RWPE1 (cell line): ENCODE results near the gene DRC3.
"Not testable (repeated sequence)": the region's sequence is repeated elsewhere in the genome, so short reads cannot be mapped to it uniquely, and the experiment has no call there.

Source experiments
- CTCF ChIA-PET: fragments of 350-600 bp; sonication (Branson Sonifier 250); formaldehyde crosslinking; extraction: SDS; loops from one replicate; lab custom pipeline; 2021; lab: Yijun Ruan, JAX
- POLR2A ChIA-PET: fragments of 400-600 bp; formaldehyde crosslinking; extraction: SDS; loops from one replicate; lab custom pipeline; 2020; ENCODE audit warnings: antibody characterized with exemption; ENCODE audit not compliant: low non-redundant PET; lab: Yijun Ruan, JAX
- DNase-seq: peaks from one replicate; pipeline ENCODE4 v3.0.0; 2012; ENCODE audit warnings: low spot score
- H3K27ac ChIP-seq: fragments of 450-650 bp; 2 replicates; pipeline ENCODE4 v1.5.1; 2017
- TF ChIP-seq, protein P1 (sequence below): fragments of 450-650 bp; conservative IDR thresholded peaks from 2 replicates; pipeline ENCODE4 v1.5.1; 2017; ENCODE audit warnings: low read depth, mild to moderate bottlenecking

Gene DRC3

DNA sequence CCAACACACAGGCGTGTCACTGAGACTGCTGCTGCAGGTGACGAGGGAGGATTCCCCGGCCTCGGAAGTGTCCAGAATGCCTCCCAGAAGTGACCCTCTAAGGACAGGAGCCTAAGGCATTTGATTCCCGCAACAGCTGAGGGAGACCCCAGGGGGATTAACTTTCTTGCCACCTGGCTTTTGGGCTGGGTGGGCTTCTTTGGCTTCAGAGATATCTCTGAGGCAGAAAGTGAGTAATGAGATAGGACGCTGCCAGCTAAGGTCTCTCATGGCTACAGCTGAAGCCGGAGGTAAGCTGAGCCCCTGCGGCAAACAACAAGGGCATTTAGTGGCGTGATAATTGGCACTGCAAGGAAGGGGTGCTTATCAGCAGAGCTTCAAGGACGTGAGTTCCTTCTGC lies 17.0 kb downstream of the DRC3 start:
- CTCF ChIA-PET, result no interaction called here

DNA sequence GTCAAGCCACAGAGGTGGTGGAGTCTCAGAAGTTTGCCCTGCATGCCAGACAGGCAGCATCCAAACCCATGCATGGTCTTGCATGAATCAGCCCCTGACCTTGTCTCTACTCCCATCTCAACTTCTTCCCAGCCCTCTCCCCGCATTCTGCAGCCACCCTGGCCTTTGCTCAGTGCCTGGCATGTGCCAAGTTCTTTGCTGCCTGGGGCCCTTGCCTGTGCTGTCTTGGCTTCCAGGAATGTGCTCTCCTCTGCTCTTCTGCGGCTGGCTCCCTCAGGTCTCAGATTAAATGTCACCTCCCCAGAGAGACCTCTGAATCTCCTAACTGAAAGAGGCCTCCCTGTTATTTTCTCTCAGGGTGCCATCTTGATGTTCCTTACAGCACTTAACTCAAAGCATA lies 17.6 kb downstream of the DRC3 start:
- ChIA-PET POLR2A (no interaction called here), CTCF (interaction anchor here (0.7 kb wide), 1 partner anchor 253 kb away, joined by 3 read pairs; no protein-coding TSS in a partner anchor)
- H3K27ac ChIP-seq, result peak overlapping the region; percentile 90
- TF ChIP-seq, protein P1, sequence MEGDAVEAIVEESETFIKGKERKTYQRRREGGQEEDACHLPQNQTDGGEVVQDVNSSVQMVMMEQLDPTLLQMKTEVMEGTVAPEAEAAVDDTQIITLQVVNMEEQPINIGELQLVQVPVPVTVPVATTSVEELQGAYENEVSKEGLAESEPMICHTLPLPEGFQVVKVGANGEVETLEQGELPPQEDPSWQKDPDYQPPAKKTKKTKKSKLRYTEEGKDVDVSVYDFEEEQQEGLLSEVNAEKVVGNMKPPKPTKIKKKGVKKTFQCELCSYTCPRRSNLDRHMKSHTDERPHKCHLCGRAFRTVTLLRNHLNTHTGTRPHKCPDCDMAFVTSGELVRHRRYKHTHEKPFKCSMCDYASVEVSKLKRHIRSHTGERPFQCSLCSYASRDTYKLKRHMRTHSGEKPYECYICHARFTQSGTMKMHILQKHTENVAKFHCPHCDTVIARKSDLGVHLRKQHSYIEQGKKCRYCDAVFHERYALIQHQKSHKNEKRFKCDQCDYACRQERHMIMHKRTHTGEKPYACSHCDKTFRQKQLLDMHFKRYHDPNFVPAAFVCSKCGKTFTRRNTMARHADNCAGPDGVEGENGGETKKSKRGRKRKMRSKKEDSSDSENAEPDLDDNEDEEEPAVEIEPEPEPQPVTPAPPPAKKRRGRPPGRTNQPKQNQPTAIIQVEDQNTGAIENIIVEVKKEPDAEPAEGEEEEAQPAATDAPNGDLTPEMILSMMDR, result no peak
- no peak for DNase-seq

More for the DNA sequence above, 17.0 kb downstream of the DRC3 start:
- no peak for DNase-seq
- H3K27ac ChIP-seq, result peak overlapping the region; percentile 90
- TF ChIP-seq, protein P1, result no peak
- POLR2A ChIA-PET, result no interaction called here

DNA sequence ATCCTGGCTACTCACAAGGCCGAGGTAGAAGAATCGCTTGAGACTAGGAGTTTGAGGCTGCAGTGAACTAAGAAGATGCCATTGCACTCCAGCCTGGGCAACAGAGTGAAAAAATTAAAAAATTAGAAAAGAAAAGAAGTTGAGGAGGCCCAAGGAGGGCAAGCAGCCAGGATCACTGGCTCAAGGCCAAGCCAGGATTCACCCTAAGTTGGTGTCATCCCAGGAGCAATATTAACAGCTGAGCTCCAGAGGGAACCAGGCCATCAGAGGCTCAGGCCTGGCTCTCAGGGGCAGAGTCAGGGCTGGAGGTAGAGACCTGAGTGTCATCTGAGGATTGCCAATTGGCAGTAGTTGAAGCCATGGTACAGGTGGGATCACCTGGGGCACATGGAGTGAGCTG lies 20.7 kb downstream of the DRC3 start:
- TF ChIP-seq, protein P1, result no peak
- H3K27ac ChIP-seq, result peak overlapping the region; percentile 90
- ChIA-PET POLR2A (no interaction called here), CTCF (interaction anchor here (0.6 kb wide), 1 partner anchor 104 kb away, joined by 3 read pairs; no protein-coding TSS in a partner anchor)
- DNase-seq, result no peak

GRCh38 chr17:17993852-17994251 lies 21.2 kb downstream of the DRC3 start:
- H3K27ac ChIP-seq, result peak overlapping the region; percentile 90
- POLR2A ChIA-PET, result no interaction called here
- DNase-seq, result no peak
- CTCF ChIA-PET, result interaction anchor here (1.1 kb wide), 1 partner anchor 8 kb away, joined by 6 read pairs; no protein-coding TSS in a partner anchor
- TF ChIP-seq, protein P1, result no peak

DNA sequence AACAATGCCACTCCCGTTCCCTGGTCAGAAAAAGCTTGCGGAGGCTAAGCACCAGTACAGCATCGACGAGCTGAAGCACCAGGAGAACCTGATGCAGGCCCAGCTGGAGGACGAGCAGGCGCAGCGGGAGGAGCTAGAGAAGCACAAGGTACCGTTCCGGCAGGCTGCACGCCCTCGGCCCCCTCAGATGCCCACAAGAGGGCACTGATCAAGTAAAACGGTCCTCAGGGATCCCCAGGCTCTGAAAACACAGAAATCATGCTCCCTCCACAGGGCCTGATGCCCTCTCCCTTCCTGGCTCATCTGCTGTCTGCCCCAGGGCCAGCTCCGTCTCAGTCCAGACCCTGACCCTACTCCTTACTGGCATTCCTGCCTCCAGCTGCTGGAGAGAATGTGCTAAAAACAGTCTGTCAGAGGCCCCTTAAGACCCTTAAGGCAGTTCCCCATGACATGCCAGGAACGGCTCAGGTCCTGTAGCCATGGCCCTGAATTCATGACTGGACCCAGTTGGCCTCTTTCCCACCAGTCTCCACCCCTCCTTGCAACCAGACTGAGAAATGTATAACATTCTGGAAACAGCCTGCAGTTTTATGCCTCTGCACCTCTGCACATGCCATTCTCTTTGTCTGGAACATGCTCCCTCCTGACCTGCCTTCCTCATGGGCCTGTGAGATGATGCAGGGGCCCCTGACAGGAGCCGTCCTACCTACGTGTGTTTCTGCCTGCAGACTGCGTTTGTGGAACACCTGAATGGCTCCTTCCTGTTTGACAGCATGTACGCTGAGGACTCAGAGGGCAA lies 21.8 kb downstream of the DRC3 start:
- H3K27ac ChIP-seq, result peak overlapping the region; percentile 90
- POLR2A ChIA-PET, result no interaction called here
- CTCF ChIA-PET, result interaction anchor here (1.1 kb wide), 1 partner anchor 9 kb away, joined by 6 read pairs; no protein-coding TSS in a partner anchor
- TF ChIP-seq, protein P1, result no peak
- DNase-seq, result no peak

DNA sequence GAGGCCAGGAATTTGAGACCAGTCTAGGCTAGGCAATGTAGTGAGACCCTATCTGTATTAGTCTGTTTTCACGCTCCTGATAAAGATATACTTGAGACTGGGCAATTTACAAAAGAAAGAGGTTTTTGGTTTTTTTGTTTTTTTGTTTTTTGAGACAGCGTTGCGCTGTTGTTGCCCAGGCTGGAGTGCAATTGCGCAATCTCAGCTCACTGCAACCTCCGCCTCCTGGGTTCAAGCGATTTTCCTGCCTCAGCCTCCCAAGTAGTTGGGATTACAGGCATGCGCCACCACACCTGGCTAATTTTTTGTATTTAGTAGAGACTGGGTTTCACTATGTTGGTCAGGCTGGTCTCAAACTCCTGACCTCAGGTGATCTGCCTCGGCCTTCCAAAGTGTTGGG lies 23.2 kb downstream of the DRC3 start:
- DNase-seq, POLR2A ChIA-PET: not testable (repeated sequence)

DNA sequence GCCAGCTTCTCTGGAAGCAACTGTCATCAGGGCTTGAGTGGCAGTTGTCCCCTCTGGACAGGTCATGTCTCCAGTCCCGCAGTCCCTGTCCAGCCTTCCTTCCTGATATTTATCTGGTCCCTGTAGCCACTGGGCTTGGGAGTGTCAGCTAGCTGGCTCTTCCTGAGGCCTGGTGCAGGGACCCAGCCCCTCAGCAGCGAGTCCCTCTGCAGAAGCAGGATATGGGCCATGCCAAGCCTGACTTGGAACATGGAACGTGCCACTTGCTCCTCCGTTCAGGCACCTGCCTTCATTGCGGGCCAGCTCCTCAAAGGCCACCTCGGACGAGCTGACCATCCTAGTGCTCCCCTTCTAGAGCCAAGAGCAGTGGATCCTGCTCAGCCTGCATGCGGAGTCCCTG lies 26.3 kb downstream of the DRC3 start:
- no peak for DNase-seq
- H3K27ac ChIP-seq, result peak overlapping the region; percentile 4; the same call in 1 of the 2 replicates
- TF ChIP-seq, protein P1, result no peak
- CTCF ChIA-PET, result interaction anchor here (0.6 kb wide), 1 partner anchor 1813 kb away, joined by 5 read pairs; no protein-coding TSS in a partner anchor
- POLR2A ChIA-PET, result interaction anchor here (0.5 kb wide), 1 partner anchor 178 kb away, joined by 4 read pairs; no protein-coding TSS in a partner anchor

More for the DNA sequence above, 23.2 kb downstream of the DRC3 start:
- CTCF ChIA-PET, result interaction anchor here (0.6 kb wide), 1 partner anchor 82 kb away, joined by 3 read pairs; no protein-coding TSS in a partner anchor
- not testable (repeated sequence) for H3K27ac ChIP-seq
